ENCODE results near the gene PAK3. TPM values are rescaled to one million over a fixed set of nuclear protein-coding genes. Genes with fewer than 3 reads are reported as not detected.

The PAK3 gene
- total RNA-seq, 4 donors from 2014 or later = 1.8 to 5.0 (median 2.2) TPM

- WGBS, 2 donors (ENCODE audit: low coverage in 1 of 2) = 53 to 60% methylated on average over 1 to 3 of the region's 3 CpGs
- H3K36me3 ChIP-seq = no peaks in the 10 kb centered on the region
- H3K4me1 ChIP-seq = no peaks in the 10 kb centered on the region
- ATAC-seq = no peak
- H3K27me3 ChIP-seq = no peaks in the 10 kb centered on the region
- H3K27ac ChIP-seq = no peak overlapping the region
- no peak overlapping the region for H3K4me3 ChIP-seq
- no peaks in the 10 kb centered on the region for H3K9me3 ChIP-seq
- no peak for TF ChIP-seq POLR2A (IDR thresholded peaks at IDR 0.05)
- no peak for TF ChIP-seq EP300 (IDR thresholded peaks at IDR 0.05)
- no peak for TF ChIP-seq CTCF (IDR thresholded peaks at IDR 0.05)
- TF ChIP-seq POLR2AphosphoS5 (IDR thresholded peaks at IDR 0.05) = no peak
Measured at GRCh38 chrX:111167334-111167733, 71.3 kb downstream of the PAK3 start.

- Histone ChIP-seq H3K36me3 (no peaks in the 10 kb centered on the region), H3K9me3 (no peaks in the 10 kb centered on the region), H3K27ac (no peak overlapping the region), H3K27me3 (no peaks in the 10 kb centered on the region), H3K4me3 (no peak overlapping the region), H3K4me1 (no peaks in the 10 kb centered on the region)
- 73 to 92% methylated on average over 2 of the region's 2 CpGs for WGBS, 2 donors (ENCODE audit: low coverage in 1 of 2)
- TF ChIP-seq CTCF (IDR thresholded peaks at IDR 0.05) (no peak), POLR2AphosphoS5 (IDR thresholded peaks at IDR 0.05) (no peak), POLR2A (IDR thresholded peaks at IDR 0.05) (no peak), EP300 (IDR thresholded peaks at IDR 0.05) (no peak)
- ATAC-seq = no peak
Measured at GRCh38 chrX:111168314-111168713, 72.3 kb downstream of the PAK3 start.

- no peak for TF ChIP-seq POLR2A (IDR thresholded peaks at IDR 0.05)
- TF ChIP-seq CTCF (IDR thresholded peaks at IDR 0.05) = no peak
- no peak for TF ChIP-seq EP300 (IDR thresholded peaks at IDR 0.05)
- TF ChIP-seq POLR2AphosphoS5 (IDR thresholded peaks at IDR 0.05) = no peak
- no peaks in the 10 kb centered on the region for H3K27me3 ChIP-seq
- no peak overlapping the region for H3K27ac ChIP-seq
- no peak for ATAC-seq
- WGBS, 2 donors (ENCODE audit: low coverage in 1 of 2) = 62 to 91% methylated on average over 1 of the region's 2 CpGs
- H3K4me3 ChIP-seq = no peak overlapping the region
- no peaks in the 10 kb centered on the region for H3K9me3 ChIP-seq
- no peaks in the 10 kb centered on the region for H3K36me3 ChIP-seq
- H3K4me1 ChIP-seq = no peaks in the 10 kb centered on the region
Measured at GRCh38 chrX:111169141-111169540, 73.2 kb downstream of the PAK3 start.

GRCh38 chrX:111170017-111170416, 74.0 kb downstream of the PAK3 start:
- H3K36me3 ChIP-seq = no peaks in the 10 kb centered on the region
- no peak overlapping the region for H3K27ac ChIP-seq
- no peaks in the 10 kb centered on the region for H3K27me3 ChIP-seq
- no peaks in the 10 kb centered on the region for H3K9me3 ChIP-seq
- 43 to 100% methylated on average over 1 of the region's 1 CpG for WGBS, 2 donors (ENCODE audit: low coverage in 1 of 2)
- no peak for TF ChIP-seq POLR2AphosphoS5 (IDR thresholded peaks at IDR 0.05)
- TF ChIP-seq POLR2A (IDR thresholded peaks at IDR 0.05) = no peak
- TF ChIP-seq EP300 (IDR thresholded peaks at IDR 0.05) = no peak
- TF ChIP-seq CTCF (IDR thresholded peaks at IDR 0.05) = no peak
- H3K4me1 ChIP-seq = no peaks in the 10 kb centered on the region
- no peak for ATAC-seq
- H3K4me3 ChIP-seq = no peak overlapping the region

- 19 to 34% methylated on average over 2 of the region's 2 CpGs for WGBS, 2 donors (ENCODE audit: low coverage in 1 of 2)
- Histone ChIP-seq H3K9me3 (no peaks in the 10 kb centered on the region), H3K27me3 (no peaks in the 10 kb centered on the region), H3K27ac (no peak overlapping the region), H3K4me3 (no peak overlapping the region), H3K36me3 (no peaks in the 10 kb centered on the region), H3K4me1 (no peaks in the 10 kb centered on the region)
- ATAC-seq = no peak
- TF ChIP-seq POLR2A (IDR thresholded peaks at IDR 0.05) (no peak), EP300 (IDR thresholded peaks at IDR 0.05) (no peak), CTCF (IDR thresholded peaks at IDR 0.05) (no peak), POLR2AphosphoS5 (IDR thresholded peaks at IDR 0.05) (no peak)
Measured at GRCh38 chrX:111180750-111181240, 84.8 kb downstream of the PAK3 start.
